Measurements from ENCODE around the gene SIGLECL1. TPM values are rescaled to one million over a fixed set of nuclear protein-coding genes. Genes with fewer than 3 reads are reported as not detected.

The SIGLECL1 gene
- not detected in 2 replicates for total RNA-seq

DNA sequence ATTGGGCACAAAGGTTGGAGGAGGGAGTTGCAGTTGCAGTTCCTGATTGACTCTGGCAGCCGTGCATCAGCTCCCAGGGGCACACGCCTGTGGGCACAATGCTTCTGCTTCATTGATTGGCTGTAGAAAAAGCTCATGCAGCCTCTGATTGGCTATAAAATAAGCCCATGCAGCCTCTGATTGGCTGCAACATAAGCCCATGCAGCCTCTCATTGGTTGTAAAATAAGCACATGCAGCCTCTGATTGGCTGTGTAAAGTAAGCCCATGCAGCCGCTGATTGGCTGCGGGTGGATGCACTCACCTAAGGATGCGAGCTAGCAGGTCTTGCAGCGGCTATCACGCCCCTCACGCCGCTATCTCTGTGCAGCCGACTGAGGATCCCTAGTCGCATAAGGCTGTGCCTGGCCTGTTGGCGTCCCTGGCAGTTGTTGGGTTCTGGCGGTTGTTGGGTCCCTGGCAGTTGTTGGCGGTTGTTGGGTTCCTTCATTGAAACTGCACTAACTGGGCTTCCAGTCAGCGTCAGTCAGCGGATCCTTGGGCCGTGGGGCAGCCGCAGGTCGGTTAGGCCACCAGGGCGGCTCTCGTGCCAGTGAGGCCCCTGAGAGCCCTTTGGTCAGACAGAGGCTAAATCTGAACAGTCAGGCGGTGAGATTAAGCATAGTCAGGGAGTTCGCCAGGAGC is at the start of gene SIGLECL1:
Gene SIGLECL1, plus strand, starts transcription at position 295 of the 682 bp plus-strand sequence. CDS start 12,993 bp downstream, outside the sequence.

DNA sequence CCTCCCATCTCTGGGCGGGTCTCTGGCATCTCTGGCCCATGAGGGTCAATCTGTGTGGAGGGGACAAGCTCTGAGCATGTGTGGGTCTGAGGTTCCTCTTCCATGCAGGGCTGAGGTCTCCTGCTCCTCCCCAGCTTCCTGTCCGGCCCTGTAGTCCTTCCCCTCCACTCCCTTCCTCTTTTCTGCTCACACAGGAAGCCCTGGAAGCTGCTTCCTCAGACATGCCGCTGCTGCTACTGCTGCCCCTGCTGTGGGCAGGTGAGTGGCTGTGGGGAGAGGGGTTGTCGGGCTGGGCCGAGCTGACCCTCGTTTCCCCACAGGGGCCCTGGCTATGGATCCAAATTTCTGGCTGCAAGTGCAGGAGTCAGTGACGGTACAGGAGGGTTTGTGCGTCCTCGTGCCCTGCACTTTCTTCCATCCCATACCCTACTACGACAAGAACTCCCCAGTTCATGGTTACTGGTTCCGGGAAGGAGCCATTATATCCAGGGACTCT is 25.9 kb upstream of the SIGLECL1 start, which contains the start of gene CD33:
Gene CD33, plus strand, starts transcription at position 183 of the 496 bp plus-strand sequence. Its CDS starts 39 bp downstream, at position 222.

DNA sequence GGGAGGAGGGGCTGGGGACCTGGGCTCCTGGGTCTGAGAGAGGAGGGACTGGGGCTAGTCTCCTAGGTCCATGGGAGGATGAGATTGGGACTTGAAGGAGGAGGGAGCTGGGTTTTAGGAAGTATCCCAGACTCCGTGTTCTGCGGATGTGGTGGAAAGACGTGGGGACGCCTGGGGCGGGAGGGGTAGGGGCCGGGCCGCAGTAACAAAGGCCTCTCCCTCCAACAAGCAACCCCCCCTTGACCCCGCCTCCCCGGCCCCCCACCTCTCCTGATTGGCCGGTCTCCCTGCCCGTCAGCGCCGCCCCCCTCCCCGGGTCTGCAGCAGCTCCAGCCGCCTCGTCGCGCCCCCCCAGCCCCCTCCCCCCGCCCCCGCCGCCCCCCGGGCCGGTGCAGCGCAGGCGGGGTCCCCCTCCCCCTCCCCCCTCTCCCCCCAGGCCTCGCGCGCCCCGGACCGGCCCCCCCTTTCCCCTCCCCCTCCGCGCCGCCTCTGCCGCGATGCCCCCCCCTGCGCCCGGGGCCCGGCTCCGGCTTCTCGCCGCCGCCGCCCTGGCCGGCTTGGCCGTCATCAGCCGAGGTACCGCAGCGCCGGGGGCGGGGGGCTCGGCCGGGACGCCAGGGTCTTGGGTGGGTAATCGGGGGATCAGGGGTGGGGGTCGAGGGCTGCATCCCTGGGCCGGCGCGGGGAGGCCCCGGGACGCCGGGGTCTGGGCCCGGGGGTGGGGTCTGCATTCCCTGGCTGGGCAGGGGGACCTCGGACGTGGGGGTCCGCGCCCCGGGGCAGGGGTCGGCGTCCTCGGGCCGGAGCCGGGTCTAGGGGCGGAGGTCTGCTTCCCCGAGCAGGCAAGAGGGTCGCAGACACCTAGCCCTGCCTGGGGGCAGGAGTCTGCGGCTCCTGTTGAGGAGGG is 60.7 kb downstream of the SIGLECL1 start, which contains the start of gene IGLON5:
Gene IGLON5, plus strand, starts transcription at position 294 of the 907 bp plus-strand sequence. Its CDS starts 204 bp downstream, at position 498.

Other genes with a start within 250 kb of the SIGLECL1 start
- gene KLK8, start 249.5 kb upstream of the SIGLECL1 start, total RNA-seq: not detected in 2 replicates
- 1.4 TPM in 1 of 2 replicates, not detected in the other for gene KLK10, start 231.4 kb upstream of the SIGLECL1 start, total RNA-seq
- 0.93 TPM in 1 of 2 replicates, not detected in the other for gene KLK11, start 224.5 kb upstream of the SIGLECL1 start, total RNA-seq
- gene KLK12, start 216.1 kb upstream of the SIGLECL1 start, total RNA-seq: not detected in 2 replicates
- not detected in 2 replicates for gene KLK13, start 186.0 kb upstream of the SIGLECL1 start, total RNA-seq
- gene KLK14, start 168.2 kb upstream of the SIGLECL1 start, total RNA-seq: 0.12 TPM in 1 of 2 replicates, not detected in the other
- gene CTU1, start 142.7 kb upstream of the SIGLECL1 start, total RNA-seq: 17.4 and 25.4 TPM in 2 replicates
- not detected in 2 replicates for gene SIGLEC9, start 126.2 kb upstream of the SIGLECL1 start, total RNA-seq
- gene SIGLEC7, start 108.8 kb upstream of the SIGLECL1 start, total RNA-seq: not detected in 2 replicates
- gene CD33, start 26.0 kb upstream of the SIGLECL1 start, total RNA-seq: not detected in 2 replicates
- 0.09 and 0.58 TPM in 2 replicates for gene IGLON5, start 60.6 kb downstream of the SIGLECL1 start, total RNA-seq
- gene VSIG10L, start 91.1 kb downstream of the SIGLECL1 start, total RNA-seq: 0.35 and 2.0 TPM in 2 replicates
- gene ETFB, start 115.3 kb downstream of the SIGLECL1 start, total RNA-seq: 109 and 114 TPM in 2 replicates
- not detected in 2 replicates for gene CLDND2, start 117.9 kb downstream of the SIGLECL1 start, total RNA-seq
- gene NKG7, start 121.6 kb downstream of the SIGLECL1 start, total RNA-seq: not detected in 2 replicates
- not detected in 2 replicates for gene LIM2, start 136.9 kb downstream of the SIGLECL1 start, total RNA-seq
- not detected in 2 replicates for gene C19orf84, start 139.5 kb downstream of the SIGLECL1 start, total RNA-seq
- gene SIGLEC10, start 166.6 kb downstream of the SIGLECL1 start, total RNA-seq: not detected in 2 replicates
- not detected in 2 replicates for gene SIGLEC8, start 207.4 kb downstream of the SIGLECL1 start, total RNA-seq
- gene CEACAM18, start 227.5 kb downstream of the SIGLECL1 start, total RNA-seq: not detected in 2 replicates

Data from pericardium fibroblast (primary cell).